Neural cell (in vitro differentiated cells): ENCODE measurements around the gene SCAMP5.

Source experiments
- EZH2 ChIP-seq: fragments of 200-600, 300-800 bp; shearing (Covaris generic), sonication (generic); IDR thresholded peaks from 2 replicates; pipeline ENCODE4 v1.6.1; 2014; ENCODE audit warnings: antibody characterized with exemption, low read length, borderline replicate concordance, mild to moderate bottlenecking; ENCODE audit not compliant: insufficient read depth, poor library complexity, severe bottlenecking
- MXI1 ChIP-seq: fragments of 450-650 bp; conservative IDR thresholded peaks from 2 replicates; pipeline ENCODE4 v1.6.1; 2014; ENCODE audit warnings: antibody characterized with exemption, mild to moderate bottlenecking; ENCODE audit not compliant: poor library complexity, severe bottlenecking
- POLR2AphosphoS5 ChIP-seq: IDR thresholded peaks from 2 replicates; pipeline ENCODE4 v1.6.1; 2012
- TF ChIP-seq, protein P1 (sequence below): fragments of 450-650 bp; IDR thresholded peaks from 2 replicates; pipeline ENCODE4 v1.5.1; 2014; ENCODE audit warnings: antibody characterized with exemption, mild to moderate bottlenecking, moderate library complexity; ENCODE audit not compliant: poor library complexity, severe bottlenecking

- TF ChIP-seq, protein P1, sequence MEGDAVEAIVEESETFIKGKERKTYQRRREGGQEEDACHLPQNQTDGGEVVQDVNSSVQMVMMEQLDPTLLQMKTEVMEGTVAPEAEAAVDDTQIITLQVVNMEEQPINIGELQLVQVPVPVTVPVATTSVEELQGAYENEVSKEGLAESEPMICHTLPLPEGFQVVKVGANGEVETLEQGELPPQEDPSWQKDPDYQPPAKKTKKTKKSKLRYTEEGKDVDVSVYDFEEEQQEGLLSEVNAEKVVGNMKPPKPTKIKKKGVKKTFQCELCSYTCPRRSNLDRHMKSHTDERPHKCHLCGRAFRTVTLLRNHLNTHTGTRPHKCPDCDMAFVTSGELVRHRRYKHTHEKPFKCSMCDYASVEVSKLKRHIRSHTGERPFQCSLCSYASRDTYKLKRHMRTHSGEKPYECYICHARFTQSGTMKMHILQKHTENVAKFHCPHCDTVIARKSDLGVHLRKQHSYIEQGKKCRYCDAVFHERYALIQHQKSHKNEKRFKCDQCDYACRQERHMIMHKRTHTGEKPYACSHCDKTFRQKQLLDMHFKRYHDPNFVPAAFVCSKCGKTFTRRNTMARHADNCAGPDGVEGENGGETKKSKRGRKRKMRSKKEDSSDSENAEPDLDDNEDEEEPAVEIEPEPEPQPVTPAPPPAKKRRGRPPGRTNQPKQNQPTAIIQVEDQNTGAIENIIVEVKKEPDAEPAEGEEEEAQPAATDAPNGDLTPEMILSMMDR: no peak
- TF ChIP-seq POLR2AphosphoS5 (no peak), EZH2 (no peak), MXI1 (no peak)
Measured at GRCh38 chr15:75030023-75030413, 34.7 kb downstream of the SCAMP5 start.
